Left ventricle myocardium superior (tissue), 1 donor: ENCODE results near the gene HDAC7. TPM values are rescaled to one million over a fixed set of nuclear protein-coding genes. Genes with fewer than 3 reads are reported as not detected.
A peak's percentile ranks its signal among the peaks of the same experiment; 100 is the strongest.

Source experiments
- ATAC-seq: fragments of 200-7000 bp; cut with Tn5 transposase; one replicate; pipeline ENCODE4 v1.9.1; 2020; ENCODE audit warnings: mild to moderate bottlenecking, moderate library complexity
- DNase-seq: peaks from one replicate; pipeline ENCODE4 v3.0.0-alpha.2; 2020
- intact Hi-C: fragments of 100-400 bp; cut with micrococcal nuclease; formaldehyde crosslinking; loops from one replicate; pipeline ENCODE4 v1.11.0; 2022
- total RNA-seq: library from RNA; stranded (reverse); fragmentation: NEBNext Ultra II Directional; extraction: Animal tissue kit (Norgen Biotek cat#: 25700); gene quantifications from one replicate; pipeline ENCODE4 v1.2.1, GENCODE V29; 2021
- donor health status: DM: no; HTN: yes; CAD: no; lungs with severe emphysema.

The HDAC7 gene
- total RNA-seq, 1 donor from 2014 or later: 35.4 TPM

- intact Hi-C loops: no loop called here
Measured at GRCh38 chr12:47787596-47788319, 31.9 kb downstream of the HDAC7 start.

GRCh38 chr12:47786662-47787280 is 32.9 kb downstream of the HDAC7 start:
- ATAC-seq (no peak), DNase-seq (peak; percentile 31)
- intact Hi-C loops: no loop called here

More at GRCh38 chr12:47787596-47788319, 31.9 kb downstream of the HDAC7 start:
- ATAC-seq (no peak), DNase-seq (peak; percentile 26)

DNA sequence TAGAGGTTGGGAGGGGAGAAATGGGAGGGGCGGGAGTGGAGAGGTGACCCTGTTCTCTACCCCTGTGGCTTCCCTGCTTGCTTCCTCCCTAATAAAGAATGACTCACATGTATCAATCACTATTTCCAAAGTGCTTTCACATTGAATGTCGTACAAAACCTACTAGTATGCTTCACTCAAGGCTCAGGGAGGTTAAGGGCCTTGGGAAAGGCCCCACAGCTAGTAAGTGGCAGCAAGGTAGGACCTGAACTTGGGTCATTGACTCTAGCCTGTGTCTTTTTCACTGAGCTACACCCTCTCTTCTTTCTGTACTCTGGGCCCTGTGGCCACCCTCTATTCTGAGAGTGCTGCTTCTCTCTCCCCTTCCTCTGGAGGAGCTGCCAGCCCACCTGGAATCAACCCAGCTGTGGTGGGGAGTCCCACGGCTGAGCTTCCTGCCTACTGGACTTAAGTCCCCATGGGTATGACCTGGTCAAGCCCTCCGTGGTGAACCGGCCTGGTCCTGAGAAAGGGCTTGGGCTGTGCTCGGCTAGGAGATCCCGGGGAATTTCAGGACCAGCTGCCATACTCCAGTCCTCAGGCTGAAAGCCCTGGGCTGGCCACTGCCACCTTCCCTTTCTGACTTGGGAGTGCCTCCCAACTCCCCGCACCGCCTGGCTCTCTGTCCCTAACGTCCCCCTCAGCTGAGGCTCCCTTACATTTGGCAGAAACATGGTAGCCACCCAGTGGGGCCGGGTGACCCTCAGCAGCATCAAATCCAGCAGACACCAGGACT is 33.6 kb downstream of the HDAC7 start:
- intact Hi-C loops: no loop called here
- ATAC-seq (no peak), DNase-seq (peak; percentile 21)

- peak; percentile 26 for DNase-seq
- intact Hi-C loops: no loop called here
Measured at GRCh38 chr12:47785036-47785886, 34.4 kb downstream of the HDAC7 start.

GRCh38 chr12:47783821-47784819 is 35.6 kb downstream of the HDAC7 start:
- ATAC-seq (no peak), DNase-seq (no peak)
- intact Hi-C loops: no loop called here

More at GRCh38 chr12:47785036-47785886, 34.4 kb downstream of the HDAC7 start:
- no peak for ATAC-seq

- no peak for ATAC-seq
- intact Hi-C loops: no loop called here
- DNase-seq: peak; percentile 31
Measured at GRCh38 chr12:47783024-47783755, 36.5 kb downstream of the HDAC7 start.

DNA sequence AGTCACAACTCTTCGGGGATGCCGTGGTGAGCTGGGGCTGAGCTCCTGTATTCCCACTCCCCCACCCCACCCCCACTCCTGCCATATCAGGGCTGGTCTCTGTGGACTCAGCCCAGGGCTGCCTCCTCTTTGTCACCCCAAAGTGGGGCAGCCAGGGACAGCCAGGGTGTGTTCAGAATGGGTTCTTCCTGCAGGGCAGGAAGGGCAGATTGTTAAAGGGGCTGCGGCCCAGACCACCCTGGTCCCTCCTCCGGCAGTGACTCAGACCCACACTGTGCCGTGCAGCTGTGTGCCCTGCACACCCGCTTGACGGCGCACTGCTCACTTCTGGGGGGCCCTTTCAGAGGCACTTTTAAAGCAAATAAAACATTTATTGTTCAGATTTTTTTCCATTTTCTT is 37.3 kb downstream of the HDAC7 start:
- intact Hi-C loops: no loop called here
- no peak for ATAC-seq
- DNase-seq: peak; percentile 27

- intact Hi-C loops: no loop called here
- ATAC-seq (no peak), DNase-seq (no peak)
Measured at GRCh38 chr12:47781479-47782371, 38.0 kb downstream of the HDAC7 start.

- ATAC-seq (peak; percentile 9), DNase-seq (no peak)
- intact Hi-C loops: loop anchor here (10.0 kb wide), 1 partner anchor 55 kb away; no protein-coding TSS in a partner anchor
Measured at GRCh38 chr12:47779943-47780504, 39.7 kb downstream of the HDAC7 start.

DNA sequence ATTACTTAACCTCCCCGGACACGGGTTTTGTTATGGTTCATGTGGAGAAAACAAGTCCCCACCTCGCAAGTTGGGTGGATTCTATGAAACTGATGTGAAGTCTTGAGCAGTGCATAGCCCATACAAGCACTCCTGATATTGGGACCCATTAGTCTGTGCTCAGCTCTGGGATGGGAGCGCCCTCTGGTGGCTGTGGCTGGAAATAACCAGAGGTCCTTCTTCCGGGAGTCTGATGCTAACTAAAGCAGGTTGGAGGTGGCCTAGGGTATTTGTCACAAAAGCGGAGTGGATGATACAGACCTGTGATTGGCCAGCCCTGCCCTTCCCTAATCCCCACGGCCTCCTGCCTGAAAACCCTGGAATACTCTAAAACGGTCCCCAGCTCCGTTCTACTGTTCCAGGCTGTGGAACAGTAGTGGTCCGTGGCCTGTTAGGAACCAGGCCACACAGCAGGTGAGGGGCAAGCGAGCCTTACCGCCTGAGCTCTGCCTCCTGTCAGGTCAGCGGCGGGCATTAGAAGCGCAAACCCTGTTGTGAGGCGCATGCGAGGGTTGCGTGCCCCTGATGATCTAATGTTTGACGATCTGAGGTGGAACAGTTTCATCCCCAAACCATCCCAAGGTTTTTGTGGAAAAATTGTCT is 40.3 kb downstream of the HDAC7 start:
- peak; percentile 91 for DNase-seq
- peak; percentile 73 for ATAC-seq
- intact Hi-C loops: loop anchor here (10.0 kb wide), 1 partner anchor 55 kb away; no protein-coding TSS in a partner anchor

DNA sequence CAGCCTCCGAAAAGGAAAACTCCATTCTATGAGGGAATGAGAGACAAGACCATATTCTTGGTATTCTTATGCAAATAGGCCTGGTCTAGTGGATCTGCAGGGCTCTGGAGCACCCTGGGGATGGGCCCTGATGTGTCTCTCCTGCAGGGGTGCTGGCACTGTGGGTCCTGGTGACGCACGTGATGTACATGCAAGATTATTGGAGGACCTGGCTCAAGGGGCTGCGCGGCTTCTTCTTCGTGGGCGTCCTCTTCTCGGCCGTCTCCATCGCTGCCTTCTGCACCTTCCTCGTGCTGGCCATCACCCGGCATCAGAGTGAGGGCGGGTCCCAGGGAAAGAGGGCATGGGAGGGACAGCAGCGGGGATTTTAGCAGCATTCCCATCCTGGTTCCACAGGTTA is 40.8 kb downstream of the HDAC7 start:
- no peak for DNase-seq
- peak; percentile 1 for ATAC-seq
- intact Hi-C loops: loop anchor here (10.0 kb wide), 1 partner anchor 56 kb away; no protein-coding TSS in a partner anchor

GRCh38 chr12:47777741-47778558 is 41.8 kb downstream of the HDAC7 start:
- ATAC-seq (peak; percentile 8), DNase-seq (peak; percentile 68)
- intact Hi-C loops: loop anchor here (10.0 kb wide), 1 partner anchor 57 kb away; no protein-coding TSS in a partner anchor

DNA sequence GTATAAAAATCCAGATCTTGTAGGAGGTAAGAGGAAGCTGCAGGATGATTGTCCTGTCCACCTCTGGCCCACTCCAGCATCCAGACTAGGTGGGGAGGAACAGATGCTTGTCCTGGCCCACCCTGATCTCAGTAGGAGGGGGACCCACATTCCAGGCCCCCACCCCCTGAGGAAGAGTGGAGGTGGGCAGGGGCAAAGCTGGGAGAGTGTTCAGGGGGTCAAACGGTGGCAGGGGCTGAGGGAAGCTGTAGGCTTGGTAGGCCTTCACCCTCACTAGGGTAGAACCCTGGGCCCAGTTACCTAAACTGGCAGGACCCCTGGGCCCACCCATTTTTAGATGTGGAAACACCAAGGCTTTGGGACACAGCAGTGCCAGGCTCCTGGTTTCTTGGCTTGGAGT is 42.6 kb downstream of the HDAC7 start:
- intact Hi-C loops: loop anchor here (10.0 kb wide), 1 partner anchor 58 kb away; no protein-coding TSS in a partner anchor
- ATAC-seq (no peak), DNase-seq (no peak)

DNA sequence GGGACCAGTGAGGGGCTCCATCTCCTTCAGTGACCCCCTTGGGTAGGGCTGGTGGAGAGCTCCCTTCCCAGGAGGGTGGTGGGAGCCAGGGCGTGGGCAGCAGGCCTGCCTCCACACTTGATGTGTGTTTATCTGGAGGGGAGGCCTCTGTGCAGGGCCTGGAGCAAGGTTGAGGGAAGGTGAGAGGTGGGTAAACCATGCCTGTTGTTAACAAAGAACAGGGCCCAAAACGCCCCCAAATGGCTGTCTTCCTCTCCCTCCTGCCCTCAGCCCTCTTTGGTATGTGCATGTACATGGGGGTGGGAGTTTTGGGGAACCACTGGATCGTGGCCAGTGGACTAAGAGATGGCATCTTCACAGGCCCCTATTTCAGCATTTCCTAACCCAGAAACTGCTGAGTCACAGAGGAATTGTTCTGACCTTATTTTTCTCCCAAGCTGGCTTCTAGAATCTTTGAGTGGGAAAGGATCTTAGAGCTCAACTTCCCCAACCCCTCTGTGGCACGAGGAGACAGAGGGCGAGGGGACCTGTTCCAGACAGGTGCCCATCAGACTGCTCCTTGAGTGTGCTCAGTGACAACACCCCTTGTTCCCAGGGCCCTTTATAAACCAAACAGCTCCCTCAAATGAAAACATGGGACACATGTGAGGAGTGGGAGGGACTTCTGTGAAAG is 43.1 kb downstream of the HDAC7 start:
- intact Hi-C loops: loop anchor here (10.0 kb wide), 1 partner anchor 58 kb away; no protein-coding TSS in a partner anchor
- DNase-seq: no peak
- ATAC-seq: no peak
